ENCODE results near the gene ANXA11. TPM values are rescaled to one million over a fixed set of nuclear protein-coding genes. Genes with fewer than 3 reads are reported as not detected.

The ANXA11 gene
- total and polyA plus RNA-seq, 12 donors, result 39.0 to 249 (median 73.2) TPM

DNA sequence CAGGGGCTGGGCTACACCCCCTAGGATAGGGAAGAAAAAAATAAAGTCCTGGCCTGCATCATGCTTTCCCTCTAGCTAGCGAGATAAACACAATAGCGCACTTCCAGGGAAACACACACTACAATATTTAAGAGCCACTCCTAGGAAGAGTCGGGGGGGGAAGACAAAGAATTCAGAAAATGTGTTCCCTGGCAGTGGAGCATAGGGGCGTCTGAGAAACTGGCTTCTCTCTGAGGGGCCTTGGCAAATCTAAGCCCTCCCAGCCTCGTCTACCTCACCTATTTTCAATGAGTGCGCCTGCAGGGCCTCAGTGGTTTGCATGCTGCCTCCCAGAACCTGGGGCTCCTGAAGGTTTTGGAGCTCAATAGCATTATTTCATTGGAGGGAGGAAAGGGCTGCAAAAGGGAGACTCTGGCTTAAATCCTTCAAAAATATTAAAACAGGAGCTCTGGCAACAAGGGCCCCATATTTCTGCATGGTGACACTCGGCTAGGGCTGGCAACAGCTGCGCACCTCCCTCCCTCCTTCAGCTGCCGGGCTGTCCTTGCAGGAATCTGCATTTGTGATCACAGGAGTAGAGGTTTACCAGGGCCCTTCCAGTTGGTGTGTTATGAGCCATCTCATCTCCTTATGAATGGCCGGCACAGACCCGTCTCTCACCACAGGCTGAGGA lies 10.8 kb downstream of the ANXA11 start:
- H3K27ac ChIP-seq, result no peak overlapping the region
- intact Hi-C loops (cut with DNase I), result no loop called here
- 67 to 91% (median 80%) methylated on average over 5 to 11 of the region's 11 CpGs for WGBS, 4 donors

DNA sequence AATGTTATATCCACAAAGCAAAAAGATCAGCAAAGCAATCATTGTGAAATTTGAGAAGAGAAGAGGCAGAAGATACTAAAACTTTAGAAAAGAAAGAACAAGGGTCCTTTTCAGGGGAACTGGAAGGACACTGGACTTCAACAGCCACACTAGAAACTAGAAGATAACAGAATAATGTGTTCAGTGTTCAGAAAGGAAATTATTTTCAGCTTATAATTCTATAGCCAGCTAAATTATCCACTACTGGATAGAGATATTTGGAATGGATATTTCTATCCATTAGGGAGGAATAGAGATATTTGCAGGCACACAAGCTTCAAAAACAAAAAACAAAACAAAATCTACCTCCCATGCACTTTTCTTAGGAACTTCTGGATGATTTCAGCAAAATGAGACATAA lies 12.8 kb downstream of the ANXA11 start:
- Histone ChIP-seq H3K4me1 (replicated peaks in 1 of 2) (peaks cover 0 to 17% of the 10 kb centered on the region in 2 donors), H3K27ac (no peak overlapping the region), H3K27me3 (no peaks in the 10 kb centered on the region), H3K9me3 (replicated peaks in 1 of 3) (no peaks in the 10 kb centered on the region), H3K4me3 (no peak overlapping the region), H3K36me3 (replicated peaks in 1 of 2) (no peaks in the 10 kb centered on the region)
- intact Hi-C loops (cut with DNase I), result no loop called here
- no peak for DNase-seq
- TF ChIP-seq POLR2A (IDR thresholded peaks at IDR 0.05) (no peak), CTCF (IDR thresholded peaks at IDR 0.05) (no peak)

More for the DNA sequence above, 10.8 kb downstream of the ANXA11 start:
- no peaks in the 10 kb centered on the region for H3K9me3 ChIP-seq (replicated peaks in 1 of 3)
- no peak for TF ChIP-seq CTCF (IDR thresholded peaks at IDR 0.05)
- no peak for TF ChIP-seq POLR2A (IDR thresholded peaks at IDR 0.05)
- no peaks in the 10 kb centered on the region for H3K27me3 ChIP-seq
- H3K4me3 ChIP-seq, result no peak overlapping the region
- peaks cover 0 to 23% of the 10 kb centered on the region in 2 donors for H3K4me1 ChIP-seq (replicated peaks in 1 of 2)
- H3K36me3 ChIP-seq (replicated peaks in 1 of 2), result no peaks in the 10 kb centered on the region
- no peak for DNase-seq

GRCh38 chr10:80191589-80192270 lies 13.6 kb downstream of the ANXA11 start:
- Histone ChIP-seq H3K4me3 (no peak overlapping the region), H3K27ac (no peak overlapping the region), H3K4me1 (replicated peaks in 1 of 2) (peaks cover 0 to 17% of the 10 kb centered on the region in 2 donors), H3K27me3 (no peaks in the 10 kb centered on the region), H3K9me3 (replicated peaks in 1 of 3) (no peaks in the 10 kb centered on the region), H3K36me3 (replicated peaks in 1 of 2) (no peaks in the 10 kb centered on the region)
- peak in 1 of 7 donors; percentile 46 for DNase-seq
- WGBS, 4 donors, result 78 to 89% (median 81%) methylated on average over 11 to 16 of the region's 16 CpGs
- TF ChIP-seq POLR2A (IDR thresholded peaks at IDR 0.05), result no peak
- no peak for TF ChIP-seq CTCF (IDR thresholded peaks at IDR 0.05)
- intact Hi-C loops (cut with DNase I), result no loop called here

DNA sequence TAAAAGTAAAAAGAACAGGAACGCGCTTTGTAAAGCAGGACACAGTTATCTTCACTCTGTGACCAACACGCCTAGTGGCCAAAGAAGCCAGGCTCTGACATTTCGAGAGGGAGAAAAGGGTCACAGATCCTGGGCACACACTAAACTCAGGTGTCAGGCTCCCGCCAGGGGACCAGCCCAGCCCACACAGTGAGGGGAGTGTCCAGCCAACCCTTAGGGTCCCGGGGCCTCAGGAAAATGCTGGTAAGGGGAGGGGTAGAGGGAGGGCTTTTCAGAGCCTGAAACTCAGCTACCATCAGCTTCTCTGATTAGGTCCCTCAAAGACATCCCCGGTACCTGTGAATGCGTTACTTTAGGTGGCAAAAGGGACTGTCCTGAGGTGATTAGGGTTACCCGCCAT lies 16.6 kb downstream of the ANXA11 start:
- Histone ChIP-seq H3K27me3 (no peaks in the 10 kb centered on the region), H3K9me3 (replicated peaks in 1 of 3) (no peaks in the 10 kb centered on the region), H3K36me3 (replicated peaks in 1 of 2) (no peaks in the 10 kb centered on the region), H3K4me3 (no peak overlapping the region), H3K4me1 (replicated peaks in 1 of 2) (peaks cover 0 to 11% of the 10 kb centered on the region in 2 donors), H3K27ac (no peak overlapping the region)
- 92 to 98% (median 96%) methylated on average over 7 to 9 of the region's 9 CpGs for WGBS, 4 donors
- no peak for TF ChIP-seq POLR2A (IDR thresholded peaks at IDR 0.05)
- no peak for TF ChIP-seq CTCF (IDR thresholded peaks at IDR 0.05)
- intact Hi-C loops (cut with DNase I), result no loop called here
- no peak for DNase-seq
